HG02798 (cell line): ENCODE data around the gene EGFLAM.

Experiments
- ATAC-seq: cut with Tn5 transposase; IDR thresholded peaks from one replicate; pipeline ENCODE4 v1.9.1; 2021; ENCODE audit warnings: mild to moderate bottlenecking; ENCODE audit not compliant: unreplicated experiment, poor library complexity

The EGFLAM gene

GRCh38 chr5:38258319-38259061 is at the start of gene EGFLAM:
Gene EGFLAM, plus strand, starts transcription at chr5:38258559. Its CDS starts 196 bp downstream, at chr5:38258755.
- ATAC-seq, result no peak

- no peak for ATAC-seq
Observed at GRCh38 chr5:38208782-38209378, 49.5 kb upstream of the EGFLAM start.

GRCh38 chr5:38210676-38211353 is 47.5 kb upstream of the EGFLAM start:
- no peak for ATAC-seq

DNA sequence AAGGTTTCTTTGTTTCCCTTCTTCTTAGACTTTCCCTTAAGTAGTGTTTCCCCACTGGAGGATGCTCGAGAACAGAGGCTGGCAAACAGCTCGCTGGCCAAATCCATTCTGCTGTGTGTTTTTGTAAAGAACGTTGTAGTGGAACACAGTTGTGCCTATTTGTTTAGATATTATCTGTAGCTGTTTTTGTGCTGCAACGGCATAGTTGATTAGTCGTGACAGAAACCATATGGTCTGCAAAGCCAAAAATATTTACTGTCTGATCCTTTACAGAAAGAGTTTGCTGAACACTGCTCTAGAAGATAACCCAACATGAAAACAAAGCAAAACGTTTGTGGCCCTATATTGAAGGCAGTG is 47.0 kb upstream of the EGFLAM start:
- no peak for ATAC-seq

- ATAC-seq, result no peak
Observed at GRCh38 chr5:38212307-38212706, 46.1 kb upstream of the EGFLAM start.

DNA sequence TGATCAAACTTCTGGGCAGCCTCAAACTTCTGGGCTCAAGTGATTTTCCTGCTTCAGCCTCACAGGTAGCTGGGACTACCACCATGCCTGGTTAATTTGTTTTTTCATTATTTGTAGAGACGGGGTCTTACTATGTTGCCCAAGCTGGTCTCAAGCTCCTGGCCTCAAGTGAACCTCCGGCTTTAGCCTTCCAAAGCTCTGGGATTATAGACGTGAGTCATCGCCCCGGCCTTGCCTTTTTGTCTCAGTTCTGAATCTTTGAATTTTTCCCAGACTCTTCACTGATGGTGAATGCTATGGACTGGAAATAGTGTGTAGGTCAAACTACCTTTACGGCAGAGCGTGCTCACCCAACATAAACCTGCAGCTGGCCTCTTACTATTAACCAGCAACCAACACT is 32.3 kb upstream of the EGFLAM start:
- no peak for ATAC-seq

DNA sequence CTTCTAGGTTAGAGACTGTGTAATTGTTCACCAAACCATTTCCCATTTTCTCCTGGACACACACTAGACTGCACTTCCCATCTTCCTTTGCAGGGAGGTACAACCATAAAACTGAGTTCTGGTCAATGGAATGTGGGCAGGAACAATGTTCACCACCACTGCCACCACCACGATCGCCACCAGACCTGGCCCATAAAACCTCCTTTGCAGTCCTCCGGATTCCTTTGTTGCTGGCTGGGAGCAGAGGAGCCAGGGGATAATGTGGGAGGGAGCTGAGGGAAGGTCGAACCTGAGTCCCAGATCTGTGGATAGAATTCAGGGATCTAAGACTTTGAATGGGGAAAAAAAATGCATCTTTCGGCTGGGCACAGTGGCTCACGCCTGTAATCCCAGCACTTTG is 29.4 kb upstream of the EGFLAM start:
- no peak for ATAC-seq

DNA sequence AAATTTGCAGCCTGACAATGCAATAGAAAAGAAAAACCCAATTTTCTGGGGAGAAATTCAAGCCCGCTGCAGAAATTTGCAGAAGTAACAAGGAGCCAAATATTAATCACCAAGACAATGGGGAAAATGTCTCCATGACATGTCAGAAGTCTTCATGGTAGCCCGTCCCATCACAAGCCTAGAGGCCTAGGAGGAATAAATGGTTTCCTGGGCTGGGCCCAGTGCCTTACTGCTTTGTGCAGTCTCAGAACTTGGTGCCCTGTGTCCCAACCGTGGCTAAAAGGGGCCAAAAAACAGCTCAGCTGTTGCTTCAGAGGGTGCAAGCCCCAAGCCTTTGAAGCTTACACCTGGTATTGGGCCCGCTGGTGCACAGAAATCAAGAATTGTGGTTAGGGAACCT is 23.6 kb upstream of the EGFLAM start:
- no peak for ATAC-seq

- no peak for ATAC-seq
Observed at GRCh38 chr5:38237681-38238080, 20.7 kb upstream of the EGFLAM start.

- ATAC-seq, result no peak
Observed at GRCh38 chr5:38240212-38240611, 18.1 kb upstream of the EGFLAM start.

DNA sequence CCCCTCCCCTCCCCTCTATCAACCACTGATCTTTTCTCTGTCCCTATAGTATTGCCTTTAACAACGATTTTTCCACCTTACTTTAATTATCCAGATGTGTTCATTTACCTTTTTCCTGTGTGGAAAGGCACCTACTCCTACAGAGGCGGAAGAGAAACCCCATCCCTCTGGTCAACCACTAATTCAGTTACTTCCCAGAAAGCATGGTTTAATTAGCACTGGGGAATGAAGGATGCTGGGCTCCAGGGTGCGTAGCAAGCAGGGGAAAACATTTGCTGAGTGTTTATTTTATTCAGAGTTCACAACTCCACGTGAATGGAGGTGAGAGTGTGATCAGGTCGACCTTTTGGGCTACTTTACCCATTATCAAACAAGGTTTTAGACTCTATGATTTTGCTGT is 16.7 kb upstream of the EGFLAM start:
- ATAC-seq, result no peak

DNA sequence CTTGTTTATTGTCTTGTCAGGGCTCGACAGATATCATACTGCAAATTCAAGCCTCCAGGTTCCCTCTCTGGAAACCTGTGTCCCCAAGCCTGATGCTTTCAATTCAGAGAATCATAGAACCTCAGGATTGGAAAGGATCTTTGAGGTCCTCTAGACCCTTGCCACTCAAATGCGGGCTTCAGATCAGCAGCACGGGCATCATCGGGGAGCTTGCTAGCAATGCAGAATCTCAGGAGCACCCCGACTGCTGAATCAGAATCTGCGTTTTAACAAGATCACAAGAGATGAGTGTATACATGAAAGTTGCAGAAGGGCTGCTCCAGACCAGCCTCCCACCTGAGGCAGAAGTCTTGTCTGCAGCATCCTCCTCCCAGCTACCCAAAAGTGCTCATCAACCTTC is 13.1 kb upstream of the EGFLAM start:
- ATAC-seq, result no peak

DNA sequence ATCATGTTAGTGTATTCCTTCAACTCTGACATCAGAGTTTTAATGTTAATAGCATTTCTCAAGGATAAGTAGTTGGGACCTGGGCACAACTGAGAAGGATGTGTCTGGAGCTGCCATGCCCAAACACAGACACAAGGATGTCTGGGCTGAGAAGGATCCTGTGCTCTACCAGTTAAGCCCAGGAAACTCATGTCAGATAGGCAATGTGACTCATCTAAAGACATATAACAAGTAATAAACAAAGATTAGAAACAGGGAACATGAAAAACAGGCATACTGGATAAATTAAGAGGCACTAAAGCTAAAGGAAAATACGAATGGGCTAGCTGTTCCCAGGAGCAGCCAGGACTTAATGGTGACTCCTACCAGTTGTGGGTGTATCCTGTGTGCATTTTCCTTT is 9.1 kb upstream of the EGFLAM start:
- no peak for ATAC-seq

DNA sequence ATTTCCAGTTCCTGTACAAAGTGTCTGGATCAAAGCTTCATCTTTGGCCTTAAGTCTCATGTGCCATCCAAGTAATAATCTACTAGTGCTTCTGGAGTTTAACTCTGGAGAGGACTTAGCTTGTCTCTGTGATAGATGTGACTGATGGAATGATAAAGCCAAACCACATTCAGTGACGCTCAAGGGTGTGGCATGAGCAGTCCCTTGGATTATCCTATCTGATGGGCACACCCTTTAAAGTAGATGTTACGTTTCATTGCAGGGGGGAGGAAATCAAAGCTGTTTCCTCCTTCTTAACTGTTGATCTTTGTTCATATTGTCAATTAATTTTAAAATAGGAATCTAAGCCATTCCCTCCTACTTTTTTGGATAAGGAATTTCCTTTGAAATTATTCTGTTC is 8.5 kb upstream of the EGFLAM start:
- ATAC-seq, result no peak

DNA sequence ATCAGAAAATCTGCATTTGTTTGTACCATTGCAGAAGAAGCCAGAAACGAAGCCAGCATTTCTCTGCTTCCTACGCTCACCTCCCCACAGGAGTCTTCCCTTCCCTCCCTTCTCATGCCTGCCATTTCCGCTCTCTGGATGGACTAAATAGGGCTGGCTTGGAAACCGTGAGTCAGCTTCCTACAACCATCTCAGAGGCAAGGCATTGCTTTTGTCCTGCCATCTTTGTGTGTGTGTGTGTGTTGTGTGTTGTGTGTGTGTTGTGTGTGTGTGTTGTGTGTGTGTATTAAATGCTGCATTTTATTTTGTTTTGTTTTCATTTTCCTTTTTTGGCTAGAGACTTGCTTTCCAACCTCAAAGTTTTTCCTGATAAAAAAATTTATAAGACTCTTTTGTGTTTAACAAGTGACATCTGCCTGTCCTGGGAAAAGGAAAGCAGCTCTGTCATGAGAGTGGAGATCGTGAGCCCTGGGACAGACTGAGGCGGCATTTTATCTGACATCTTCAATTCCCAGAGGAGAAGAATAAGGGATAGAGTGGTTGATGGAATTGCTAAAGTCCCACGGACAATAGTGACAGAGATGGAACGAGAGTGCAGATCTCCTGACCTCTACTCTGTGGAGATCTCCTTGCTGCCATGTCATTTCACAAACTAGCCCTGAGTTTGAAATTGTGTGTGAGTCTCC is 7.5 kb upstream of the EGFLAM start:
- ATAC-seq, result no peak

DNA sequence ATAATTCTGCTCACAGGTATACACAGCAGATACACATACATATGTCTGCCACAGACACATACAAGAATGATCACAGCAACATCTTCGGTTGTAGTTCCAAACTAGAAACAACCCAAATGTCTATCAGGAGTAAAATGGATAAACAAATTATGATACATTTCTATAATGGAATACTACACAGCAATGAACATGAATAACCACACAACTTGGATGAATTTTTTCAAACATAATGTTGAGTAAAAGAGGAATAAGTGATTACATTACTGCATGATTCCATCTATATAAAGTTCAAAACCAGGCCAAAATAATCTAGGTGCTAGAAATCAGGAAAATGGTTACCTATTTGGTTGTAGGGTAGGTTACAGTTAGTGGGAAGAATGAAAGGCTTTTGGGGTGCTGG is 4.6 kb upstream of the EGFLAM start:
- no peak for ATAC-seq

- no peak for ATAC-seq
Observed at GRCh38 chr5:38257308-38258041, 884 bp upstream of the EGFLAM start.

DNA sequence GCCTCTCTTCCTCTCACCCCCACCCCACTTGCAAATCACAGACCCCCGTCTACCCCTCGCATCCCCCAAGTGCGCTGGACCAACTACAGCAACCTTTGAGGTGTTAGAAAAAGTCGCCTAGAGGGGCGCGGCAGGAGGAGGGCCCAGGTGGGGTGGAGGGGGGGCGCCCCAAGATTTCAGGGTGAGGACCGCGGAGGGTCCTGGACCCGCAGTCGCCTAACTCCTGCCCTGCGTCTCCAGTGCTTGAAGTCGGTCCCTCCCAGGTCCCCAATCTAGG is 379 bp upstream of the EGFLAM start:
- no peak for ATAC-seq

DNA sequence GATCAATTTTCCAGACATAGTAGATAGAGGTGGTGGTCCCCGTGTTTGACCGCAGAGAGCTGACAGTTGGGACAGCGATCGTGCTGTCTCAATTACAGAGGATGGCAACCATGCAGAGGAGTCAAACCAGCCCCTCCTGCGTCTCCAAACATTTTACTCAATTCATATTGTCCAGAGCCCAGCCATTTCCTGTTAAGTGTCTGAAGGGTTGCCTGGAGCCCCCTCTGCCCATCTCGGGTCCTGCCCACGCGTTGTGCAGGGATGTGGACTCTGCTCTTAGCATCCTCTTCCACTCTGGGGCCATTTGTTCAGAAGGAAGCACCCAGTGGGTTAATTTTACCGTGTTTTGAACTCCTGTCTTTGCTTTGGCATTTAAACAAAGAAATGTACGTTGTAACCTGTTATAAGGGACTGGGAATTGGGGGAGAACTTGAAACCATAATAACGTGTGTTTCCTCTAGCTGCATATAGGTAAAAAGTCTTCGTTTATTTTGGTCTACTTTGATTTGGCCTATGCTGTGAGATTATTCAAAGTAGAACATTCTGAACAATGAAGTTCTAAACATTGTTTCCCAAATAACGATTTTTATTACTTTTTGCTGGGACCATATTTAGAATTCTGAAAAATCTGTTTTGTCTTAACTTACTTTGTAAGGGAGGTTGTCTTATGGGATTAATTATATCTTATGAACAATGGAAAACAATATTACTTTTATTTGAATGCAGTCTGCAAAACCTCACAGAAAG is 876 bp downstream of the EGFLAM start:
- ATAC-seq, result no peak

GRCh38 chr5:38259809-38260160 is 1.4 kb downstream of the EGFLAM start:
- no peak for ATAC-seq
